SH-SY5Y (cell line): ENCODE results near the gene ARHGDIA.

Experiments
- GATA2 ChIP-seq: IDR thresholded peaks from 2 replicates; pipeline ENCODE4 v1.6.1; 2011; ENCODE audit warnings: mild to moderate bottlenecking, low read depth, low read length
- GATA3 ChIP-seq: IDR thresholded peaks from 2 replicates; pipeline ENCODE4 v1.6.1; 2011; ENCODE audit warnings: low read depth, mild to moderate bottlenecking, low read length, moderate library complexity

GRCh38 chr17:81903415-81903831 is 32.3 kb upstream of the ARHGDIA start:
- TF ChIP-seq GATA3, result no peak
- TF ChIP-seq GATA2, result no peak
